ENCODE measurements around the gene ZMIZ1.

Gene ZMIZ1

GRCh38 chr10:79047875-79048638 is 20.7 kb upstream of the ZMIZ1 start:
- DNase-seq, result peak; percentile 60
- Histone ChIP-seq H3K18ac (ENCODE audit: low read length) (peak overlapping the region; percentile 53), H3K4me1 (ENCODE audit: control insufficient read depth, low read depth, low read length) (peaks cover 33% of the 10 kb centered on the region), H2BK120ac (ENCODE audit: low read depth, low read length) (no peak overlapping the region), H3K9ac (ENCODE audit: low read length) (peak overlapping the region; percentile 54), H3K27me3 (ENCODE audit: insufficient read depth, low read length, poor library complexity) (no peaks in the 10 kb centered on the region), H3K56ac (ENCODE audit: low read length) (peak overlapping the region; percentile 88), H2BK15ac (replicated peaks; ENCODE audit: low read depth) (no peak overlapping the region), H2AK5ac (ENCODE audit: low read length) (peak overlapping the region; percentile 99), H3K23ac (ENCODE audit: low read length) (peak overlapping the region; percentile 71), H3K79me1 (ENCODE audit: low read length) (no peaks in the 10 kb centered on the region), H3K36me3 (ENCODE audit: control insufficient read depth, insufficient read depth, low read length) (no peaks in the 10 kb centered on the region), H4K8ac (ENCODE audit: low read depth, low read length) (no peak overlapping the region), H3K4me3 (ENCODE audit: low read length) (no peak overlapping the region), H3K79me2 (ENCODE audit: control insufficient read depth, insufficient read depth, low read length) (no peaks in the 10 kb centered on the region), H3K4me2 (ENCODE audit: low read length) (no peak overlapping the region), H3K27ac (ENCODE audit: low read depth, low read length) (peak overlapping the region; percentile 42), H2BK5ac (ENCODE audit: low read length) (peak overlapping the region; percentile 86), H4K5ac (ENCODE audit: low read length) (no peak overlapping the region), H3K4ac (ENCODE audit: low read depth, low read length) (peak overlapping the region; percentile 81)
- WGBS (ENCODE audit: extremely low coverage, insufficient coverage, low lambda C conversion rate), result no CpG with 5 or more reads among the region's 13 CpGs

- peaks cover 33% of the 10 kb centered on the region for H3K4me1 ChIP-seq (ENCODE audit: control insufficient read depth, low read depth, low read length)
- H3K27me3 ChIP-seq (ENCODE audit: insufficient read depth, low read length, poor library complexity), result no peaks in the 10 kb centered on the region
- no CpG with 5 or more reads among the region's 14 CpGs for WGBS (ENCODE audit: extremely low coverage, insufficient coverage, low lambda C conversion rate)
- no peak overlapping the region for H3K4me3 ChIP-seq (ENCODE audit: low read length)
- no peak overlapping the region for H3K23ac ChIP-seq (ENCODE audit: low read length)
- peak overlapping the region; percentile 53 for H3K18ac ChIP-seq (ENCODE audit: low read length)
- peak overlapping the region; percentile 81 for H3K4ac ChIP-seq (ENCODE audit: low read depth, low read length)
- H3K4me2 ChIP-seq (ENCODE audit: low read length), result no peak overlapping the region
- H2BK5ac ChIP-seq (ENCODE audit: low read length), result peak overlapping the region; percentile 86
- H3K79me2 ChIP-seq (ENCODE audit: control insufficient read depth, insufficient read depth, low read length), result no peaks in the 10 kb centered on the region
- peak overlapping the region; percentile 99 for H2AK5ac ChIP-seq (ENCODE audit: low read length)
- H3K9ac ChIP-seq (ENCODE audit: low read length), result peak overlapping the region; percentile 26
- no peaks in the 10 kb centered on the region for H3K79me1 ChIP-seq (ENCODE audit: low read length)
- H3K56ac ChIP-seq (ENCODE audit: low read length), result peak overlapping the region; percentile 68
- no peaks in the 10 kb centered on the region for H3K36me3 ChIP-seq (ENCODE audit: control insufficient read depth, insufficient read depth, low read length)
- peak overlapping the region; percentile 16 for H2BK120ac ChIP-seq (ENCODE audit: low read depth, low read length)
- H3K27ac ChIP-seq (ENCODE audit: low read depth, low read length), result no peak overlapping the region
- H4K8ac ChIP-seq (ENCODE audit: low read depth, low read length), result no peak overlapping the region
- H4K5ac ChIP-seq (ENCODE audit: low read length), result no peak overlapping the region
- H2BK15ac ChIP-seq (replicated peaks; ENCODE audit: low read depth), result no peak overlapping the region
- DNase-seq, result no peak
These were observed 19.9 kb upstream of the ZMIZ1 start for GRCh38 chr10:79048639-79049550.

GRCh38 chr10:79049931-79050895 is 18.6 kb upstream of the ZMIZ1 start:
- H4K8ac ChIP-seq (ENCODE audit: low read depth, low read length), result no peak overlapping the region
- H3K23ac ChIP-seq (ENCODE audit: low read length), result no peak overlapping the region
- H3K9ac ChIP-seq (ENCODE audit: low read length), result no peak overlapping the region
- peak overlapping the region; percentile 96 for H2AK5ac ChIP-seq (ENCODE audit: low read length)
- H3K36me3 ChIP-seq (ENCODE audit: control insufficient read depth, insufficient read depth, low read length), result no peaks in the 10 kb centered on the region
- peak overlapping the region; percentile 13 for H3K18ac ChIP-seq (ENCODE audit: low read length)
- no peak overlapping the region for H4K5ac ChIP-seq (ENCODE audit: low read length)
- H3K4me3 ChIP-seq (ENCODE audit: low read length), result no peak overlapping the region
- WGBS (ENCODE audit: extremely low coverage, insufficient coverage, low lambda C conversion rate), result no CpG with 5 or more reads among the region's 15 CpGs
- no peak overlapping the region for H2BK15ac ChIP-seq (replicated peaks; ENCODE audit: low read depth)
- H3K4me1 ChIP-seq (ENCODE audit: control insufficient read depth, low read depth, low read length), result peaks cover 33% of the 10 kb centered on the region
- no peaks in the 10 kb centered on the region for H3K27me3 ChIP-seq (ENCODE audit: insufficient read depth, low read length, poor library complexity)
- peak overlapping the region; percentile 77 for H3K56ac ChIP-seq (ENCODE audit: low read length)
- H3K79me1 ChIP-seq (ENCODE audit: low read length), result no peaks in the 10 kb centered on the region
- H2BK5ac ChIP-seq (ENCODE audit: low read length), result peak overlapping the region; percentile 40
- no peaks in the 10 kb centered on the region for H3K79me2 ChIP-seq (ENCODE audit: control insufficient read depth, insufficient read depth, low read length)
- H3K4ac ChIP-seq (ENCODE audit: low read depth, low read length), result no peak overlapping the region
- H3K27ac ChIP-seq (ENCODE audit: low read depth, low read length), result no peak overlapping the region
- H3K4me2 ChIP-seq (ENCODE audit: low read length), result no peak overlapping the region
- peak; percentile 42 for DNase-seq
- H2BK120ac ChIP-seq (ENCODE audit: low read depth, low read length), result peak overlapping the region; percentile 24

- Histone ChIP-seq H4K5ac (ENCODE audit: low read length) (no peak overlapping the region), H3K79me2 (ENCODE audit: control insufficient read depth, insufficient read depth, low read length) (no peaks in the 10 kb centered on the region), H3K27ac (ENCODE audit: low read depth, low read length) (peak overlapping the region; percentile 15), H2AK5ac (ENCODE audit: low read length) (peak overlapping the region; percentile 44), H3K23ac (ENCODE audit: low read length) (no peak overlapping the region), H2BK15ac (replicated peaks; ENCODE audit: low read depth) (no peak overlapping the region), H3K4me3 (ENCODE audit: low read length) (no peak overlapping the region), H3K18ac (ENCODE audit: low read length) (peak overlapping the region; percentile 17), H2BK120ac (ENCODE audit: low read depth, low read length) (no peak overlapping the region), H3K4ac (ENCODE audit: low read depth, low read length) (peak overlapping the region; percentile 22), H3K79me1 (ENCODE audit: low read length) (no peaks in the 10 kb centered on the region), H3K27me3 (ENCODE audit: insufficient read depth, low read length, poor library complexity) (no peaks in the 10 kb centered on the region), H3K4me1 (ENCODE audit: control insufficient read depth, low read depth, low read length) (peaks cover 33% of the 10 kb centered on the region), H2BK5ac (ENCODE audit: low read length) (peak overlapping the region; percentile 79), H3K4me2 (ENCODE audit: low read length) (no peak overlapping the region), H3K56ac (ENCODE audit: low read length) (peak overlapping the region; percentile 75), H4K8ac (ENCODE audit: low read depth, low read length) (no peak overlapping the region), H3K36me3 (ENCODE audit: control insufficient read depth, insufficient read depth, low read length) (no peaks in the 10 kb centered on the region), H3K9ac (ENCODE audit: low read length) (peak overlapping the region; percentile 8)
- DNase-seq, result peak; percentile 60
- no CpG with 5 or more reads among the region's 7 CpGs for WGBS (ENCODE audit: extremely low coverage, insufficient coverage, low lambda C conversion rate)
These were observed 17.7 kb upstream of the ZMIZ1 start for GRCh38 chr10:79050896-79051555.

- no peaks in the 10 kb centered on the region for H3K36me3 ChIP-seq (ENCODE audit: control insufficient read depth, insufficient read depth, low read length)
- H2AK5ac ChIP-seq (ENCODE audit: low read length), result peak overlapping the region; percentile 1
- no peak overlapping the region for H3K23ac ChIP-seq (ENCODE audit: low read length)
- H3K56ac ChIP-seq (ENCODE audit: low read length), result peak overlapping the region; percentile 75
- no peaks in the 10 kb centered on the region for H3K79me1 ChIP-seq (ENCODE audit: low read length)
- H2BK5ac ChIP-seq (ENCODE audit: low read length), result peak overlapping the region; percentile 79
- H3K4me3 ChIP-seq (ENCODE audit: low read length), result no peak overlapping the region
- WGBS (ENCODE audit: extremely low coverage, insufficient coverage, low lambda C conversion rate), result no CpG with 5 or more reads among the region's 14 CpGs
- H4K5ac ChIP-seq (ENCODE audit: low read length), result no peak overlapping the region
- H4K8ac ChIP-seq (ENCODE audit: low read depth, low read length), result no peak overlapping the region
- H3K27ac ChIP-seq (ENCODE audit: low read depth, low read length), result peak overlapping the region; percentile 15
- H3K27me3 ChIP-seq (ENCODE audit: insufficient read depth, low read length, poor library complexity), result no peaks in the 10 kb centered on the region
- peak overlapping the region; percentile 8 for H3K4ac ChIP-seq (ENCODE audit: low read depth, low read length)
- H3K79me2 ChIP-seq (ENCODE audit: control insufficient read depth, insufficient read depth, low read length), result no peaks in the 10 kb centered on the region
- no peak overlapping the region for H2BK15ac ChIP-seq (replicated peaks; ENCODE audit: low read depth)
- H3K4me1 ChIP-seq (ENCODE audit: control insufficient read depth, low read depth, low read length), result peaks cover 33% of the 10 kb centered on the region
- DNase-seq, result no peak
- H3K9ac ChIP-seq (ENCODE audit: low read length), result peak overlapping the region; percentile 25
- H3K18ac ChIP-seq (ENCODE audit: low read length), result peak overlapping the region; percentile 17
- peak overlapping the region; percentile 48 for H2BK120ac ChIP-seq (ENCODE audit: low read depth, low read length)
- H3K4me2 ChIP-seq (ENCODE audit: low read length), result no peak overlapping the region
These were observed 17.0 kb upstream of the ZMIZ1 start for GRCh38 chr10:79051766-79052165.

All from mesendoderm (in vitro differentiated cells).